22Rv1 (cell line): ENCODE measurements around the gene MPL.

Experiments
- ZFX ChIP-seq: fragments of 450-650 bp; IDR thresholded peaks from 2 replicates; pipeline ENCODE4 v1.6.1; 2017; ENCODE audit warnings: antibody characterized with exemption, borderline replicate concordance
- TF ChIP-seq, protein P1 (sequence below): fragments of 450-650 bp; IDR thresholded peaks from 2 replicates; pipeline ENCODE4 v1.5.1; 2017; ENCODE audit warnings: mild to moderate bottlenecking

GRCh38 chr1:43293176-43293575 is 44.4 kb upstream of the MPL start:
- TF ChIP-seq, protein P1, sequence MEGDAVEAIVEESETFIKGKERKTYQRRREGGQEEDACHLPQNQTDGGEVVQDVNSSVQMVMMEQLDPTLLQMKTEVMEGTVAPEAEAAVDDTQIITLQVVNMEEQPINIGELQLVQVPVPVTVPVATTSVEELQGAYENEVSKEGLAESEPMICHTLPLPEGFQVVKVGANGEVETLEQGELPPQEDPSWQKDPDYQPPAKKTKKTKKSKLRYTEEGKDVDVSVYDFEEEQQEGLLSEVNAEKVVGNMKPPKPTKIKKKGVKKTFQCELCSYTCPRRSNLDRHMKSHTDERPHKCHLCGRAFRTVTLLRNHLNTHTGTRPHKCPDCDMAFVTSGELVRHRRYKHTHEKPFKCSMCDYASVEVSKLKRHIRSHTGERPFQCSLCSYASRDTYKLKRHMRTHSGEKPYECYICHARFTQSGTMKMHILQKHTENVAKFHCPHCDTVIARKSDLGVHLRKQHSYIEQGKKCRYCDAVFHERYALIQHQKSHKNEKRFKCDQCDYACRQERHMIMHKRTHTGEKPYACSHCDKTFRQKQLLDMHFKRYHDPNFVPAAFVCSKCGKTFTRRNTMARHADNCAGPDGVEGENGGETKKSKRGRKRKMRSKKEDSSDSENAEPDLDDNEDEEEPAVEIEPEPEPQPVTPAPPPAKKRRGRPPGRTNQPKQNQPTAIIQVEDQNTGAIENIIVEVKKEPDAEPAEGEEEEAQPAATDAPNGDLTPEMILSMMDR = no peak
- no peak for TF ChIP-seq ZFX
